Lower lobe of right lung (tissue), 2 donors: ENCODE data around the gene OMD. TPM values are rescaled to one million over a fixed set of nuclear protein-coding genes. Genes with fewer than 3 reads are reported as not detected.

Source experiments
- ATAC-seq, 2 donors: fragments of 200-7000 bp; cut with Tn5 transposase; one replicate each; pipeline ENCODE4 v1.9.1; 2020 to 2022; ENCODE audit warnings: mild to moderate bottlenecking in 2 of 2, moderate library complexity in 2 of 2
- DNase-seq: peaks from one replicate; pipeline ENCODE4 v3.0.0-alpha.2; 2020
- H3K27ac ChIP-seq: fragments of 200-600 bp; one replicate; pipeline ENCODE4 v1.8.0; 2022
- H3K27me3 ChIP-seq: fragments of 200-600 bp; one replicate; pipeline ENCODE4 v1.8.0; 2022; ENCODE audit warnings: low read depth
- H3K36me3 ChIP-seq: fragments of 200-600 bp; one replicate; pipeline ENCODE4 v1.8.0; 2022; ENCODE audit warnings: mild to moderate bottlenecking
- H3K4me1 ChIP-seq: fragments of 200-600 bp; one replicate; pipeline ENCODE4 v1.8.0; 2022
- H3K4me3 ChIP-seq: fragments of 200-600 bp; one replicate; pipeline ENCODE4 v1.8.0; 2022; ENCODE audit warnings: mild to moderate bottlenecking
- H3K9me3 ChIP-seq: fragments of 200-600 bp; one replicate; pipeline ENCODE4 v1.8.0; 2022
- CTCF ChIP-seq: fragments of 200-600 bp; IDR thresholded peaks from one replicate; pipeline ENCODE4 v1.8.0; 2022; ENCODE audit warnings: antibody characterized with exemption, mild to moderate bottlenecking
- intact Hi-C: fragments of 100-400 bp; cut with DNase I; formaldehyde crosslinking; loops from one replicate; pipeline ENCODE4 v1.11.0; 2022
- total RNA-seq: library from RNA; stranded (reverse); fragmentation: NEBNext Ultra II Directional; extraction: Animal tissue kit (Norgen Biotek cat#: 25700); gene quantifications from one replicate; pipeline ENCODE4 v1.2.1, GENCODE V29; 2021
- donor health status: DM: no; HTN: yes; CAD: no; lungs with severe emphysema.

OMD gene
- total RNA-seq, 1 donor from 2014 or later, result 4.1 TPM

GRCh38 chr9:92463387-92463786, 39.1 kb upstream of the OMD start:
- Histone ChIP-seq H3K9me3 (no peaks in the 10 kb centered on the region), H3K27ac (no peak overlapping the region), H3K4me3 (no peak overlapping the region), H3K27me3 (no peaks in the 10 kb centered on the region), H3K36me3 (no peaks in the 10 kb centered on the region), H3K4me1 (no peaks in the 10 kb centered on the region)
- intact Hi-C loops, result no loop called here
- no peak for TF ChIP-seq CTCF
- ATAC-seq (no peak), DNase-seq (no peak)

- H3K9me3 ChIP-seq, result no peaks in the 10 kb centered on the region
- TF ChIP-seq CTCF, result no peak
- no peak overlapping the region for H3K27ac ChIP-seq
- H3K27me3 ChIP-seq, result no peaks in the 10 kb centered on the region
- ATAC-seq, result no peak
- no peaks in the 10 kb centered on the region for H3K36me3 ChIP-seq
- no peak overlapping the region for H3K4me3 ChIP-seq
- intact Hi-C loops, result no loop called here
- no peaks in the 10 kb centered on the region for H3K4me1 ChIP-seq
- DNase-seq, result no peak
These were observed 33.3 kb upstream of the OMD start for GRCh38 chr9:92457576-92457975.

GRCh38 chr9:92455217-92455616, 30.9 kb upstream of the OMD start:
- no peaks in the 10 kb centered on the region for H3K4me1 ChIP-seq
- H3K36me3 ChIP-seq, result no peaks in the 10 kb centered on the region
- DNase-seq, result no peak
- no peak overlapping the region for H3K4me3 ChIP-seq
- intact Hi-C loops, result no loop called here
- no peaks in the 10 kb centered on the region for H3K27me3 ChIP-seq
- no peak for TF ChIP-seq CTCF
- no peak overlapping the region for H3K27ac ChIP-seq
- H3K9me3 ChIP-seq, result no peaks in the 10 kb centered on the region
- ATAC-seq, result no peak

GRCh38 chr9:92446536-92446935, 22.3 kb upstream of the OMD start:
- no peak for ATAC-seq
- no peaks in the 10 kb centered on the region for H3K36me3 ChIP-seq
- no peaks in the 10 kb centered on the region for H3K4me1 ChIP-seq
- H3K4me3 ChIP-seq, result no peak overlapping the region
- intact Hi-C loops, result no loop called here
- DNase-seq, result no peak
- H3K9me3 ChIP-seq, result no peaks in the 10 kb centered on the region
- no peak for TF ChIP-seq CTCF
- H3K27me3 ChIP-seq, result no peaks in the 10 kb centered on the region
- no peak overlapping the region for H3K27ac ChIP-seq

GRCh38 chr9:92444841-92445240, 20.6 kb upstream of the OMD start:
- ATAC-seq (no peak), DNase-seq (no peak)
- TF ChIP-seq CTCF, result no peak
- intact Hi-C loops, result no loop called here
- no peaks in the 10 kb centered on the region for H3K9me3 ChIP-seq
- H3K27me3 ChIP-seq, result no peaks in the 10 kb centered on the region
- H3K4me3 ChIP-seq, result no peak overlapping the region
- no peaks in the 10 kb centered on the region for H3K36me3 ChIP-seq
- no peak overlapping the region for H3K27ac ChIP-seq
- H3K4me1 ChIP-seq, result no peaks in the 10 kb centered on the region

GRCh38 chr9:92440751-92441046, 16.4 kb upstream of the OMD start:
- ATAC-seq (no peak), DNase-seq (no peak)
- Histone ChIP-seq H3K4me1 (no peaks in the 10 kb centered on the region), H3K27me3 (no peaks in the 10 kb centered on the region), H3K27ac (no peak overlapping the region), H3K36me3 (no peaks in the 10 kb centered on the region), H3K9me3 (no peaks in the 10 kb centered on the region), H3K4me3 (no peak overlapping the region)
- intact Hi-C loops, result no loop called here
- no peak for TF ChIP-seq CTCF
